ENCODE measurements around the gene TMEM184A.

Gene TMEM184A

GRCh38 chr7:1576521-1577253 is 20.7 kb upstream of the TMEM184A start:
- DNase-seq, result no peak
- in situ Hi-C loops (cut with HindIII; ENCODE audit: low pct_ligation_motif_present, low pct_unique_long_range_greater_than_20kb, low sequenced_read_pairs), result loop anchor here (25.0 kb wide), 1 partner anchor 136 kb away; no protein-coding TSS in a partner anchor

GRCh38 chr7:1575809-1576208 is 19.8 kb upstream of the TMEM184A start:
- in situ Hi-C loops (cut with HindIII; ENCODE audit: low pct_ligation_motif_present, low pct_unique_long_range_greater_than_20kb, low sequenced_read_pairs), result loop anchor here (25.0 kb wide), 1 partner anchor 136 kb away; no protein-coding TSS in a partner anchor

GRCh38 chr7:1572111-1572822 is 16.3 kb upstream of the TMEM184A start:
- in situ Hi-C loops (cut with HindIII; ENCODE audit: low pct_ligation_motif_present, low pct_unique_long_range_greater_than_20kb, low sequenced_read_pairs), result no loop called here
- no peak for DNase-seq

More at GRCh38 chr7:1575809-1576208, 19.8 kb upstream of the TMEM184A start:
- DNase-seq, result no peak

GRCh38 chr7:1569833-1570632 is 14.0 kb upstream of the TMEM184A start, which contains the start of gene PSMG3:
TSS of gene PSMG3 (minus strand) at chr7:1570032. CDS start at chr7:1569339, 693 bp downstream.
- DNase-seq, result peak; percentile 96
- in situ Hi-C loops (cut with HindIII; ENCODE audit: low pct_ligation_motif_present, low pct_unique_long_range_greater_than_20kb, low sequenced_read_pairs), result no loop called here

GRCh38 chr7:1569440-1569832 is 13.4 kb upstream of the TMEM184A start:
- in situ Hi-C loops (cut with HindIII; ENCODE audit: low pct_ligation_motif_present, low pct_unique_long_range_greater_than_20kb, low sequenced_read_pairs), result no loop called here
- DNase-seq, result peak; percentile 31

- DNase-seq, result peak; percentile 29
- in situ Hi-C loops (cut with HindIII; ENCODE audit: low pct_ligation_motif_present, low pct_unique_long_range_greater_than_20kb, low sequenced_read_pairs), result no loop called here
Measured at GRCh38 chr7:1569016-1569415, 13.0 kb upstream of the TMEM184A start.

- in situ Hi-C loops (cut with HindIII; ENCODE audit: low pct_ligation_motif_present, low pct_unique_long_range_greater_than_20kb, low sequenced_read_pairs), result no loop called here
- peak; percentile 94 for DNase-seq
Measured at GRCh38 chr7:1567896-1568510, 12.0 kb upstream of the TMEM184A start.

GRCh38 chr7:1567049-1567771 is 11.2 kb upstream of the TMEM184A start:
- DNase-seq, result peak; percentile 90
- in situ Hi-C loops (cut with HindIII; ENCODE audit: low pct_ligation_motif_present, low pct_unique_long_range_greater_than_20kb, low sequenced_read_pairs), result no loop called here

GRCh38 chr7:1566687-1567048 is 10.7 kb upstream of the TMEM184A start:
- no peak for DNase-seq
- in situ Hi-C loops (cut with HindIII; ENCODE audit: low pct_ligation_motif_present, low pct_unique_long_range_greater_than_20kb, low sequenced_read_pairs), result no loop called here

GRCh38 chr7:1564603-1565022 is 8.6 kb upstream of the TMEM184A start:
- in situ Hi-C loops (cut with HindIII; ENCODE audit: low pct_ligation_motif_present, low pct_unique_long_range_greater_than_20kb, low sequenced_read_pairs), result no loop called here
- DNase-seq, result no peak

- DNase-seq, result no peak
- in situ Hi-C loops (cut with HindIII; ENCODE audit: low pct_ligation_motif_present, low pct_unique_long_range_greater_than_20kb, low sequenced_read_pairs), result no loop called here
Measured at GRCh38 chr7:1563981-1564602, 8.1 kb upstream of the TMEM184A start.

- in situ Hi-C loops (cut with HindIII; ENCODE audit: low pct_ligation_motif_present, low pct_unique_long_range_greater_than_20kb, low sequenced_read_pairs), result no loop called here
- no peak for DNase-seq
Measured at GRCh38 chr7:1562597-1563051, 6.6 kb upstream of the TMEM184A start.

- in situ Hi-C loops (cut with HindIII; ENCODE audit: low pct_ligation_motif_present, low pct_unique_long_range_greater_than_20kb, low sequenced_read_pairs), result no loop called here
- DNase-seq, result no peak
Measured at GRCh38 chr7:1562116-1562515, 6.1 kb upstream of the TMEM184A start.

GRCh38 chr7:1561036-1561940 is 5.3 kb upstream of the TMEM184A start:
- in situ Hi-C loops (cut with HindIII; ENCODE audit: low pct_ligation_motif_present, low pct_unique_long_range_greater_than_20kb, low sequenced_read_pairs), result no loop called here
- DNase-seq, result no peak

- DNase-seq, result no peak
- in situ Hi-C loops (cut with HindIII; ENCODE audit: low pct_ligation_motif_present, low pct_unique_long_range_greater_than_20kb, low sequenced_read_pairs), result no loop called here
Measured at GRCh38 chr7:1560620-1561031, 4.6 kb upstream of the TMEM184A start.

All from ACHN (cell line).